GM13976 (cell line): ENCODE measurements around the gene MBD4.

ENCODE experiments used
- DNase-seq: peaks from one replicate; pipeline ENCODE4 v3.0.0; 2012; ENCODE audit warnings: low spot score
- in situ Hi-C: fragments of 300-500 bp; cut with MboI; formaldehyde crosslinking; loops from one replicate; pipeline ENCODE4 v1.12.0; 2022; ENCODE audit warnings: low sequenced_read_pairs, mixed read lengths, inconsistent platforms; ENCODE audit not compliant: unreplicated experiment
- TF ChIP-seq, protein P1 (sequence below): IDR thresholded peaks from 2 replicates; pipeline ENCODE4 v1.5.1; 2012; ENCODE audit warnings: borderline replicate concordance, mild to moderate bottlenecking; ENCODE audit not compliant: insufficient read depth; ENCODE audit errors: extremely low read depth, missing control alignments, control extremely low read depth

MBD4 gene

DNA sequence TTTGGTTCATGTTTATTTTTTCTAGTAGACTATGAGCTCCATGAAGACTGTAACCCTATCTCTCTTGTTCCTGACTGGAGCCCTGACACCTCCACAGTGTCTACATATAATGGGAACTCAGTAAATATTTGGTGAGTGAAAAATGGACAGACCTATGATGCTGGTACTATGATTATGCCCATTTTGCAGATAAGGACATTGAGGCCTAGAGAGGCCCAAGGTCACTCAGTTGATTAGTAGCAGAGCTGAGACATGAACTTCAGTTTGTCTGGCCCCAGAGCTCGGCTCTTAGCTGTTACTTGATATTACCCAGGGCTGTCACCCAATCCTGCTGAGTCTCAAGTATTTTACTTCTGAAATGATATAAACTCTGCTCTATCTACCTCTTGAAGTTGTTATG lies 16.9 kb downstream of the MBD4 start:
- in situ Hi-C loops, result no loop called here
- TF ChIP-seq, protein P1, sequence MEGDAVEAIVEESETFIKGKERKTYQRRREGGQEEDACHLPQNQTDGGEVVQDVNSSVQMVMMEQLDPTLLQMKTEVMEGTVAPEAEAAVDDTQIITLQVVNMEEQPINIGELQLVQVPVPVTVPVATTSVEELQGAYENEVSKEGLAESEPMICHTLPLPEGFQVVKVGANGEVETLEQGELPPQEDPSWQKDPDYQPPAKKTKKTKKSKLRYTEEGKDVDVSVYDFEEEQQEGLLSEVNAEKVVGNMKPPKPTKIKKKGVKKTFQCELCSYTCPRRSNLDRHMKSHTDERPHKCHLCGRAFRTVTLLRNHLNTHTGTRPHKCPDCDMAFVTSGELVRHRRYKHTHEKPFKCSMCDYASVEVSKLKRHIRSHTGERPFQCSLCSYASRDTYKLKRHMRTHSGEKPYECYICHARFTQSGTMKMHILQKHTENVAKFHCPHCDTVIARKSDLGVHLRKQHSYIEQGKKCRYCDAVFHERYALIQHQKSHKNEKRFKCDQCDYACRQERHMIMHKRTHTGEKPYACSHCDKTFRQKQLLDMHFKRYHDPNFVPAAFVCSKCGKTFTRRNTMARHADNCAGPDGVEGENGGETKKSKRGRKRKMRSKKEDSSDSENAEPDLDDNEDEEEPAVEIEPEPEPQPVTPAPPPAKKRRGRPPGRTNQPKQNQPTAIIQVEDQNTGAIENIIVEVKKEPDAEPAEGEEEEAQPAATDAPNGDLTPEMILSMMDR, result no peak

DNA sequence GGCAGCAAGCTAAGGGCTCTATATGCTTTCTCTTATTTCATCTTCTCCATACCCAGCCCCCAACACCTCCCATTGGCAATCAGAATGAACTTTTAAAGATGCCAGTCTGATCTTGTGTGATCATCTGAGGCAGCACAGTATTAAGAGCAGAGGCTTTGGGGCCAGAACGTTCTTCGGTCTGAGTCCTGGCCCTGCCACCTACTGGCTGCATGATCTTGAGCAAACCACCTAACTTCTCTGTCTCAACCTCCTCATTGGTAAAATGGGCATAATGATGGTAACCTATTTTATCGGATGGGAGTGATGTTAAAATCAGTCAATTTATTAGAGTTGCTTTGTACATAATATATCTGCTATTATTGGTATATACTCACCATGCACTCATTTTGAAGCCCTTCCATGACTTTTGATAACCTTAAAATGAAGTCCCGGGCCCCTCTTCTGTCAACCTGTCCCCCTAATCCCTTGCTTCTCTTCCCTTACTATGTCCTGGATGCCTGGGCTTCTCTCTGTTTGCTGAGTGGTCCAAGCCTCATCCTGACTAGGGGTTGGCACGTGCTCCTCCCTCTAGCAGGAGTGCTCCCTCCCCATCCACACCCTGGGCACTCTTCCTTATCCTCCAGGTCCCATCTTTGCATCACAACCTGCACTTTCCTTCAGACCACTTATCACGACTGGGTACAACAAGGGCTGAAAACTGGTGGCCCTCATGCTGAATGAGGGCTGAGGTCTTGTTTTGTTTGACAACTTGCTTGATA lies 17.6 kb downstream of the MBD4 start:
- TF ChIP-seq, protein P1, result no peak
- no peak for DNase-seq
- in situ Hi-C loops, result no loop called here

More for the DNA sequence above, 16.9 kb downstream of the MBD4 start:
- no peak for DNase-seq

DNA sequence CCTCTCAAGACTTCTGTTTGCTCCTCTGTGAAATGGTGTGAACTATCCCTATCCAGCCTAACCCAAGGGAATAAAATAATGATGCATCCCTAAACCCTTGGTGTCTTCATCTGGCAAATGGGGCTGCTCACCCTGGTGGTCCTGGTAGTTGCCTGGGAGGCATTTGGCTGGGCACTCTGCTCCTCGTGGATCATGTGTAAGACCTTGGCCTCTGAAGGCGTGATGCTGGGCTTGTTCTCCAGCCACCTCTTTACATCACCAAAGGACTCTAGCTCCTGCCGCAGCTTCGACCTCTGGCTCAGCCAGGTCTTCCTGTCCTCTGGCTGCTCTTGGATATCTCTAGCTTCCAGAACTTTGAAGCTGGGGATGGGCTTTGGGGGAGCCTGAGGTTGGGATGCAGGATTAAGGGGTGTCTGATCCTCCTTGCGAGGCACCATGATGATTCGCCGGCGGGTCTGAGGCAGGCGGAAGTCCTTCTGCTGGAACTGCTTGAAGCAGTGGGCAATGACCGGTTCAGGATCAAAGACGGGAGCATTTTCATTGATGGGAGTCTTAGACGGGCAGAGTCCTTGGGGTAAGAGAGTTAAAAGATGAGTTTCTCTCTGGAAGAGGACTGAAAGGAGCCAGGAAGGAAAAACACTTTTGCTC lies 18.4 kb downstream of the MBD4 start:
- in situ Hi-C loops, result no loop called here

DNA sequence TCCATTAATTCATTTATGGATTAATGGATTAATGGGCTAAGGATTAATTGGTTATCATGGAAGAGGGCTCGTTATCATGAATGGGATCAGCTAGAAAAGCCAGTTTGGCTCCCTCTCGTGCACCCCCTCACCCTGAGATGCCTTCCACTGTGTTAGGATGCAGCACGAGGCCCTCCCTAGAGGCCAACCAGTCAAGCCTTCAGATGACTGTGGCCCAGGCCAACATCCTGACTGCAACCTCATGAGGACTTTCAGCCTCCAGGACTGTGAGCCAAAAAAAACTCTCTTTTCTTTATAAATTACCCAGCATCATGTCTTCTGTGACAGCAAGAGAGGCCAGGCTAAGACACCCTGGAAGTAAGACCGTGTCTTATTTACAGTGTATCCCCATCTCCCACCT lies 20.3 kb downstream of the MBD4 start:
- TF ChIP-seq, protein P1, result no peak
- no peak for DNase-seq
- in situ Hi-C loops, result no loop called here

More for the DNA sequence above, 18.4 kb downstream of the MBD4 start:
- TF ChIP-seq, protein P1, result no peak
- DNase-seq, result no peak

DNA sequence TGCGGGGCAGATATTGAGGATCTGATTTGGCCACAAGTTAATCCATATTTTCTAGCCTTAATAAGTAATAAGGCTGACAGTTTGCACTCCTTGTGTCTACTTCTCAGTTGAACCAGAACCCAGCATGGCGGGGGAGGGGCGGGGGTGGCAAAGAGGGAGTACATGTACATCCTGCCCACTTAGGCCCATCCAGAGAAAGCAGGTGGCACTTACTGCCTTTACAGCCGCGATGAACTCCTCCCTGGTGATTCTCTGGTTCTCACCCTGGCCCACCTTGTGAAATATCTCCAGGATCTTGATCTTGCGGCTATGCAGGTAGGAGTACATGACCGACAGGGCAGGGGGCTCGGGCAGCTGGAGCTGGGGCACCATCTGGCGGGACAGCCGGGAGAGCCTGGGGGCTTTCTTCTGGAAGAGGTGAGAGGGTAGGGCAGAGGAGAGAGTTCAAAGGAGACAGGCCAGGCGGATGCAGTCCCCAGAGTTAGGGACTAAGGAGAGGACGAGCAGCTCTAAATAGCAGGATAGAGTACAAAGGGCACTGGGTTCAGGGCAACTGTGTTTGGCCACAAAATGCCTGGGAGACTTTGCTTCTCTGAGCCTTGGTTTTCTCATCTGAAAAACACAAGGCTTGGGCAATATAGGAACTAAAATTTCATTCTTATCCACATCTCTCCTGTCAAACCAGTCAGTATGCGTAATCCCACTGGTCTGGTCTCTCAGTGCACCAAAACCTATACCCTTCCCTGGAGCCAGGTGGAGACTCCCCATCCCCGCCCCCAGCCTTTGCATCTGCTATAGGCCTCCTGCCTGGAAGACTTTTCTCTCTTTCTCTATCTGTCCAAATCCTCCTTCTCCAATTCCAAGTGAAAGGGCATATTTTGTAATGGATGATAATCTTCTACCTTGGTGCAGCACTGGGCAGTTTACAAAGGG lies 21.4 kb downstream of the MBD4 start:
- TF ChIP-seq, protein P1, result no peak

DNA sequence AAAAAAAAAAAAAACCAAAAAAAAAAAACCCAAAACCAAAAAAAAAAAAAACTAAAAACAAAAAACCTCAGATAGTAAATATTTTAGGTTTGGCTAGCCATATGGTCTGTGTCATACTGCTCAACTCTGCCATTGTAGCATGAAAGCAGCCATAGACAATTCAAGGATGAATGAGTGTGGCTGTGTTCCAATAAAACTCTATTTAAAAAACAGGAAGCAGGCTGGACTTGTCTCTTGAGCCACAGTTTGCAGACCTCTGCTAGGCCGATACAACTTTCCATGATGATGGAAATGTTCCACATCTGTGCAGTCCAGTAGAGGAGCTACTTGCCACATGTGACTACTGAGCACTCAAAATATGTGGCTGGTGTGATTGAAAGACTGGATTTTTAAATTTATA lies 22.4 kb downstream of the MBD4 start:
- TF ChIP-seq, protein P1, result no peak
- no peak for DNase-seq
- in situ Hi-C loops, result no loop called here

More for the DNA sequence above, 21.4 kb downstream of the MBD4 start:
- DNase-seq, result no peak
- in situ Hi-C loops, result no loop called here
